Fibroblast of lung (primary cell): ENCODE results near the gene N4BP2. TPM values are rescaled to one million over a fixed set of nuclear protein-coding genes. Genes with fewer than 3 reads are reported as not detected.

Source experiments
- DNase-seq, 2 donors: peaks; one replicate each; pipeline versions ENCODE4 v3.0.0 to v3.0.0-alpha.2; 2010; ENCODE audit warnings: low read depth in 2 of 2
- H2AFZ ChIP-seq: 2 replicates; pipeline ENCODE4 v1.5.1; 2012; ENCODE audit warnings: low read length, control low read depth, inconsistent platforms
- H3K27ac ChIP-seq: 2 replicates; pipeline ENCODE4 v1.5.1; 2011; ENCODE audit warnings: low read length, control low read depth; ENCODE audit not compliant: insufficient read depth
- H3K27me3 ChIP-seq: 2 replicates; pipeline ENCODE4 v1.5.1; 2011; ENCODE audit warnings: mild to moderate bottlenecking, low read length; ENCODE audit not compliant: control insufficient read depth, insufficient read depth
- H3K36me3 ChIP-seq: 2 replicates; pipeline ENCODE4 v1.5.1; 2011; ENCODE audit warnings: low read length; ENCODE audit not compliant: control insufficient read depth, insufficient read depth
- H3K4me1 ChIP-seq: 2 replicates; pipeline ENCODE4 v1.5.1; 2011; ENCODE audit warnings: low read length; ENCODE audit not compliant: control insufficient read depth, insufficient read depth; ENCODE audit errors: extremely low read depth
- H3K4me2 ChIP-seq: 2 replicates; pipeline ENCODE4 v1.5.1; 2011; ENCODE audit warnings: low read length, control low read depth; ENCODE audit not compliant: insufficient read depth; ENCODE audit errors: extremely low read depth
- H3K4me3 ChIP-seq, 4 experiments: fragments of 200-600 bp in 1 of 4; sonication (generic) in 1 of 4; replicated peaks in 1 of 4; 2 replicates each; pipeline ENCODE4 v1.5.1; 2011 to 2016; ENCODE audit warnings: low read length in 4 of 4, low read depth in 3 of 4, mild to moderate bottlenecking in 3 of 4, control low read depth in 2 of 4, inconsistent platforms in 1 of 4, mixed read lengths in 1 of 4; ENCODE audit not compliant: insufficient read depth in 1 of 4; ENCODE audit errors: control extremely low read depth in 1 of 4
- H3K79me2 ChIP-seq: 2 replicates; pipeline ENCODE4 v1.5.1; 2012; ENCODE audit warnings: mild to moderate bottlenecking, low read length, inconsistent platforms; ENCODE audit not compliant: control insufficient read depth, insufficient read depth
- H3K9ac ChIP-seq: 2 replicates; pipeline ENCODE4 v1.5.1; 2011; ENCODE audit warnings: mild to moderate bottlenecking, low read length, control low read depth; ENCODE audit not compliant: insufficient read depth
- H3K9me3 ChIP-seq: 2 replicates; pipeline ENCODE4 v1.5.1; 2012; ENCODE audit warnings: low read depth, low read length; ENCODE audit not compliant: control insufficient read depth, insufficient read depth
- H4K20me1 ChIP-seq: 2 replicates; pipeline ENCODE4 v1.5.1; 2011; ENCODE audit warnings: low read length; ENCODE audit not compliant: control insufficient read depth, insufficient read depth; ENCODE audit errors: extremely low read depth
- CTCF ChIP-seq, 2 donors: IDR thresholded peaks in 1 of 2; conservative IDR thresholded peaks in 1 of 2; 1 replicate in 1 of 2; 2 replicates in 1 of 2; pipeline ENCODE4 v1.5.1; 2011 to 2012; ENCODE audit warnings: low read length in 2 of 2, control low read depth in 1 of 2, inconsistent platforms in 1 of 2, low read depth in 1 of 2, mild to moderate bottlenecking in 1 of 2
- EZH2 ChIP-seq: IDR thresholded peaks from 2 replicates; pipeline ENCODE4 v1.5.1; 2012; ENCODE audit warnings: low read length, control low read depth, mild to moderate bottlenecking; ENCODE audit errors: missing control alignments
- polyA plus RNA-seq, 2 donors: library from polyadenylated mRNA; depleted of rRNA in 1 of 2; stranded (reverse) in 1 of 2; unstranded in 1 of 2; fragments of >200 nt; gene quantifications; 2 replicates each; pipeline ENCODE4 v1.2.1, GENCODE V29; 2011 to 2012; ENCODE audit warnings: missing spikeins in 1 of 2
- total RNA-seq: library from RNA; depleted of rRNA; stranded (reverse); fragments of >200 nt; gene quantifications from 2 replicates; pipeline ENCODE4 v1.2.1, GENCODE V29; 2014

The N4BP2 gene
- total and polyA plus RNA-seq, 2 donors (not counting 1 experiment from before 2014, with no cell fraction given): 3.0 to 5.3 TPM

- no peak for TF ChIP-seq CTCF (conservative IDR thresholded peaks at IDR 0.05 in 1 of 2, IDR thresholded peaks at IDR 0.05 in 1 of 2; ENCODE audit: low read depth in 1 of 2, low read length in 2 of 2)
- TF ChIP-seq EZH2: no peak
- Histone ChIP-seq H3K9ac (no peak overlapping the region), H4K20me1 (no peaks in the 10 kb centered on the region), H3K4me3 (no peak overlapping the region), H2AFZ (peak overlapping the region; percentile 69), H3K27me3 (no peaks in the 10 kb centered on the region), H3K4me1 (no peaks in the 10 kb centered on the region), H3K4me2 (peak overlapping the region; percentile 62), H3K9me3 (no peaks in the 10 kb centered on the region), H3K36me3 (no peaks in the 10 kb centered on the region), H3K79me2 (no peaks in the 10 kb centered on the region), H3K27ac (no peak overlapping the region)
- peak in 1 of 2 donors; percentile 52 for DNase-seq
Observed at GRCh38 chr4:40194602-40195161, 138.0 kb downstream of the N4BP2 start.

GRCh38 chr4:40195182-40196177 lies 138.8 kb downstream of the N4BP2 start:
- Histone ChIP-seq H3K4me1 (no peaks in the 10 kb centered on the region), H4K20me1 (no peaks in the 10 kb centered on the region), H3K4me2 (no peak overlapping the region), H3K27me3 (no peaks in the 10 kb centered on the region), H2AFZ (no peak overlapping the region), H3K4me3 (no peak overlapping the region), H3K36me3 (no peaks in the 10 kb centered on the region), H3K27ac (no peak overlapping the region), H3K9ac (no peak overlapping the region), H3K9me3 (no peaks in the 10 kb centered on the region), H3K79me2 (no peaks in the 10 kb centered on the region)
- TF ChIP-seq EZH2 (no peak), CTCF (conservative IDR thresholded peaks at IDR 0.05 in 1 of 2, IDR thresholded peaks at IDR 0.05 in 1 of 2; ENCODE audit: low read depth in 1 of 2, low read length in 2 of 2) (no peak)
- DNase-seq: no peak

- Histone ChIP-seq H3K9ac (no peak overlapping the region), H3K4me1 (no peaks in the 10 kb centered on the region), H3K79me2 (no peaks in the 10 kb centered on the region), H3K27me3 (no peaks in the 10 kb centered on the region), H2AFZ (no peak overlapping the region), H3K27ac (no peak overlapping the region), H3K4me2 (no peak overlapping the region), H3K4me3 (no peak overlapping the region), H3K9me3 (no peaks in the 10 kb centered on the region), H3K36me3 (no peaks in the 10 kb centered on the region), H4K20me1 (no peaks in the 10 kb centered on the region)
- TF ChIP-seq CTCF (conservative IDR thresholded peaks at IDR 0.05 in 1 of 2, IDR thresholded peaks at IDR 0.05 in 1 of 2; ENCODE audit: low read depth in 1 of 2, low read length in 2 of 2) (no peak), EZH2 (no peak)
- DNase-seq: no peak
Observed at GRCh38 chr4:40196272-40196671, 139.6 kb downstream of the N4BP2 start.
